PFSK-1 (cell line): ENCODE results near the gene FCN2.

Experiments used
- FOXP2 ChIP-seq: optimal IDR thresholded peaks from 2 replicates; pipeline ENCODE3; 2011; ENCODE audit warnings: borderline replicate concordance, control low read depth, inconsistent platforms; ENCODE audit not compliant: insufficient read depth; ENCODE audit errors: extremely low read length, extremely low read depth
- POLR2AphosphoS5 ChIP-seq: IDR thresholded peaks from 2 replicates; pipeline ENCODE4 v1.6.1; 2012; ENCODE audit warnings: low read depth, mild to moderate bottlenecking, control low read depth, low read length, moderate library complexity
- REST ChIP-seq, 2 experiments: IDR thresholded peaks; 2 replicates each; pipeline versions ENCODE4 v1.6.1 to v1.8.0; 2011 to 2012; ENCODE audit warnings: low read depth in 2 of 2, low read length in 2 of 2, control low read depth in 1 of 2, inconsistent platforms in 1 of 2, mild to moderate bottlenecking in 1 of 2, moderate library complexity in 1 of 2; ENCODE audit not compliant: insufficient read depth in 1 of 2
- SIN3A ChIP-seq: IDR thresholded peaks from 2 replicates; pipeline ENCODE4 v1.6.1; 2012; ENCODE audit warnings: mild to moderate bottlenecking, low read length, moderate library complexity, borderline replicate concordance; ENCODE audit not compliant: insufficient read depth
- TAF1 ChIP-seq: IDR thresholded peaks from 2 replicates; pipeline ENCODE4 v1.6.1; 2012; ENCODE audit warnings: low read length, control low read depth, borderline replicate concordance; ENCODE audit not compliant: insufficient read depth

The FCN2 gene

GRCh38 chr9:134892221-134892620 is 11.6 kb downstream of the FCN2 start:
- TF ChIP-seq REST (IDR thresholded peaks at IDR 0.05; ENCODE audit: insufficient read depth in 1 of 2, low read depth in 2 of 2, low read length in 2 of 2) (no peak), FOXP2 (no peak), SIN3A (no peak), TAF1 (no peak), POLR2AphosphoS5 (no peak)

- TF ChIP-seq REST (IDR thresholded peaks at IDR 0.05; ENCODE audit: insufficient read depth in 1 of 2, low read depth in 2 of 2, low read length in 2 of 2) (no peak), TAF1 (no peak), FOXP2 (no peak), POLR2AphosphoS5 (no peak), SIN3A (no peak)
Observed at GRCh38 chr9:134892820-134893420, 12.3 kb downstream of the FCN2 start.

- TF ChIP-seq TAF1 (no peak), FOXP2 (no peak), SIN3A (no peak), POLR2AphosphoS5 (no peak), REST (IDR thresholded peaks at IDR 0.05; ENCODE audit: insufficient read depth in 1 of 2, low read depth in 2 of 2, low read length in 2 of 2) (no peak)
Observed at GRCh38 chr9:134894136-134894860, 13.7 kb downstream of the FCN2 start.

GRCh38 chr9:134895097-134895496 is 14.5 kb downstream of the FCN2 start:
- TF ChIP-seq POLR2AphosphoS5 (no peak), TAF1 (no peak), FOXP2 (no peak), SIN3A (no peak), REST (IDR thresholded peaks at IDR 0.05; ENCODE audit: insufficient read depth in 1 of 2, low read depth in 2 of 2, low read length in 2 of 2) (no peak)
